Activated CD8-positive, alpha-beta memory T cell treated with anti-CD3 and anti-CD28 coated beads, Interleukin-2, amount 50 U/mL, for 24 hours (primary cell): ENCODE results near the gene TIMP2.

ENCODE experiments used
- DNase-seq: peaks from one replicate; pipeline ENCODE4 v3.0.0-alpha.2; 2020; ENCODE audit errors: extremely low read depth

The TIMP2 gene

DNA sequence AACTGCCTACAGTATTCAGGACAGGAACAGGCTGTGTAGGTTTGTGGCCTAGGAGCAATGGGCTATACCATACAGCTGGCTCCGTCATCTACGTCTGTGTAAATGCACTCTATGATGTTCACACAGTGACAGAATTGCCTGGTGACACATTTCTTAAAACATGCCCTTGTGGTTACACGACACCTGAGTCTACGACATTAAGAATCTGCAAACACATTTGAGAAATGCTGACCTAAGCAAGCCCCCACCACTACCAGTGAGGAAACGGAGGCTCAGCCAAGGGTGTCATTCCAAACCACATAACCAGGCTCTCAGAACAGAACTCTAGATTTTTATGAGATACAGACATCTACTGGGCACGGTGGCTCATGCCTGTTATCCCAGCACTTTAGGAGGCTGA, 108.1 kb downstream of the TIMP2 start:
- DNase-seq, result peak; percentile 59

DNA sequence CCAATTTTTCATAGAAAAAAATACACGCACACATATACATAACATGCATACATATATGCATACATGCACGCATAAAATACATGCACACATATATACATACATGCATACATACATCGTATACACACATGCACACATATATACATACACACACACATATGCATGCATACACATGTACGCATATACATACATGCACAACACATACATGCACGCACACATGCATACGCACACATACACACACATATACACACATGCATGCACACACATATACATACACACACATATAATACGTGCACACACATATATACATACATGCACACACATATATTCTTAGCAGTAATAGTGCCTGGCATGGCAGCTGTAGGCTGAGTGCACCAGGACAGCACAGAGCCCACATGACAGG, 109.5 kb downstream of the TIMP2 start:
- DNase-seq, result no peak

DNA sequence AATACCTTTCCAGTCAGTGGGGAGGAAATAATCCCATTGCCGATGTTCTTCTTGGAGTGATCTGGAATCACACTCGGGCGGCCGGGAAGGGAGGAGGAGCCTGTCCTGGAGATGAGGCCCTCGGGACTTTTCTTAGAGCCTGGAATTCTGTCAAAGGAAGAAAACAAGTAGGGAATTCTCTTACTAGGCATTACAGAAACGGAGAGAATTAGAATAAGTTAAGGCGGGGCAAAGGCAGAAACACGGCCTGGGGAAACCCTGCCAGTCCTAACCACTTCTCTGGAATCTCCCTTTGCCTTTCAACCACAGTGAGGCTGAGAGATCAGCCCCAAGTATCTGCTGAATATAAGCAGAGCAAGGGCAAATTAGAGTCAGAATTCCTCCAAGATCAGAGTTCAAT, 112.3 kb downstream of the TIMP2 start:
- no peak for DNase-seq

DNA sequence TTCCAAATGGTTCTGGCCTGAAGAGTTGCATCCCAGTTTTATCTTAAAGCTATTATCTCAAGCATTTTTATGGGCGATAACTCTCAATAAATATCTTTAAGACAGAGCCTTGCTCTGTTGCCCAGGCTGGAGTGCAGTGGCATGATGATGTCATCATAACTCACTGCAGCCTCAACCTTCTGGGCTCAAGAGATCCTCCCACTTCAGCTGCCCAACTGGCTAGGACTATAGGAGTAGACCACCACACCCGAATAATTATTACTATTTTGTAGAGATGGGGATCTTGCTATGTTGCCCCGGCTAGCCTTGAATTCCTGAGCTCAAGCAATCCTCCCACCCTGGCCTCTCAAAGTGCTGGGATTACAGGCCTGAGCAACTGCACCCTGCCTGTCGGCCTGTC, 117.0 kb downstream of the TIMP2 start:
- no peak for DNase-seq

DNA sequence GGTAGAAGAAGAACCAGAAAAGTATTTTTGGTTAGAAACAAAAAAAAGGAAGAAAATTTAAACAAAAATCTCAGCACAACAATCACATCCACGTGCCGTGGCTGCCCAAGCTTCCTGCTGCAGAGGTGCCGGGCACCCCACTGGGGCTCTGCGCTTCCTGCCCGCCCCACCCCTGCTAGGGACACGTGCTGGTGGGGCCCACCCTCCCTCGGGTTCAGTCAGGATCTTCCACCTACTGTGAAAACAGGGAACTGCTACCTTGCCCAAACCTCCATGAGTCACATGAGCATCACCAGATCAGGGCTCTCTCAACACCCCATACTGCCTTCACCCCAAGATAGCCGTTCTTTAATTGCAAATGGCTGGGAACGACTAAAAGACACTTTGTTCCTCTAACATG, 118.7 kb downstream of the TIMP2 start:
- no peak for DNase-seq

DNA sequence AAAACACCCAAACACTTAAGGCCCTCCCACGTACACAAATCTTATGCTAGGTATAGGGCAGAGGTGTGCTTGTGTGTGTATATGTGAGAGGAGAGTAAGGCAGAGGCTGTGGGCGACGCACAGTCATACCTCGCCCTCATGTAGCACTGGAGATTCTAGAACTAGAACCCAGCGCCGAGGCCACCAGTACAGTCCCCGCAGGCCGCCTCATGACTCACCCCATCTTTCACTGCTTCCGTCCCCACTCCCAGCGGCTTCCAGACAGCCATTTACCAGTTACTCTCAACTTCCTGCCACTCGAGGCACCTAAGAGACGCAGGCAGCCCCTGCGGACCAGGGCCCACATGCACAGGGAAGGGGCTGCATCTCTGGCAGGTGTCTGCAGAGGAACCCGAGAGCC, 119.9 kb downstream of the TIMP2 start:
- no peak for DNase-seq

DNA sequence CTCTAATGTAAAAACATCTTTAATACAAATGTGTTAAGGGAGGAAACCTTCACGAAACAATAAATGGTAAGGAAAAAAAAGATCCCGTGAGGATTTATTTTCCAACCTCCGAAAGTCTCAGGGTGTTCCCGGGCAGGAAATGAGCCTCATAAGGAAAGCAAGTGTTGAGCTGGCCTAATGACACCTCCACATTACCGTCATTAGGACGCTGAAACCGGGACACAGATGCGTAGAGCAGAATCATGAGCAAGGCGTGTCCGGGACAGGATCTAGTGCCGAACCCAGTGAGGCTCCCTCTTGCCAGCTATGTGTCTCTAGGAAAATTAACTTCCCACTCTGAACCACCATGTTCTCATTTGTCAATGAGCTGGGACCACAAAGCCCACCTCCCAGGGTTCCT, 120.4 kb downstream of the TIMP2 start:
- DNase-seq, result no peak

DNA sequence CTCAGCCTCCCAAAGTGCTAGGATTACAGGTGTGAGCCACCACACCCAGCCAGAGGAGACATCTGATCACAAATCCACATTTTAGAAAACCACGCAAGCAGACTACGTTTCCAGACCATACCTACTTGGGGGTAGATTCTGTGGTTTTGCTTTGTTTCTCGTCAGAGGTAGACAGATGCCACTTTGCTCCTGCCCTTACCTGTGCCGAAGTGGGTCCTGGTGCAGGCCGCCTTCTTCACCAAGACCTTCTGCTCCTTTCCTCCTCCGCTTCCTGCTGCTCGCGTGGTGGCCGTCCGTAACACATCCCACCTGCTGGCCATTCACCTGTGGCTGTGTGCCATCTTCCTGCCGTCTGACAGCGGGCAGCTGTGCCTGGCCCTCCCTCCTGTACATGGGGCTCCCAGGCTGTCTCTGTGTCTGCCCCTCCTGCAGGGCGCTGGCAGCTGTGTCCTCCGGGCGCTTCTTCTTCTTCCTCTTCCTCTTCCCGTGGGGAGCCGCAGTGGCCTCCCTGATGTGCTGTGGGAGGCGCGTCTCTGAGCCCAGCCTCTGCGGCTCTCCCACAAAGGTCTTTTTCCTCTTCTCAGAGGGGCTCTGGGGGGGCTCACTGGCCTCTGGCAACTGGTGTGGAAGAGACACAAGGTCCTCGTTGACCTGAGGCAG, 121.9 kb downstream of the TIMP2 start:
- no peak for DNase-seq
